Measurements from ENCODE around the gene FILIP1.
"Not testable (repeated sequence)": the region's sequence is repeated elsewhere in the genome, so short reads cannot be mapped to it uniquely, and the experiment has no call there.

FILIP1 gene

GRCh38 chr6:75424618-75425548 is 68.7 kb downstream of the FILIP1 start:
- H3K4me3 ChIP-seq (ENCODE audit: low read depth, low read length) = no peak overlapping the region

GRCh38 chr6:75423386-75423785 is 70.2 kb downstream of the FILIP1 start:
- no peak overlapping the region for H3K4me3 ChIP-seq (ENCODE audit: low read depth, low read length)

GRCh38 chr6:75422024-75422639 is 71.5 kb downstream of the FILIP1 start:
- H3K4me3 ChIP-seq (ENCODE audit: low read depth, low read length) = no peak overlapping the region

GRCh38 chr6:75421316-75422023 is 72.1 kb downstream of the FILIP1 start:
- no peak overlapping the region for H3K4me3 ChIP-seq (ENCODE audit: low read depth, low read length)

GRCh38 chr6:75419980-75420379 is 73.6 kb downstream of the FILIP1 start:
- no peak overlapping the region for H3K4me3 ChIP-seq (ENCODE audit: low read depth, low read length)

GRCh38 chr6:75419416-75419815 is 74.2 kb downstream of the FILIP1 start:
- H3K4me3 ChIP-seq (ENCODE audit: low read depth, low read length) = no peak overlapping the region

GRCh38 chr6:75418233-75418632 is 75.4 kb downstream of the FILIP1 start:
- no peak overlapping the region for H3K4me3 ChIP-seq (ENCODE audit: low read depth, low read length)

- H3K4me3 ChIP-seq (ENCODE audit: low read depth, low read length) = no peak overlapping the region
Observed at GRCh38 chr6:75416443-75416842, 77.2 kb downstream of the FILIP1 start.

GRCh38 chr6:75415804-75416203 is 77.8 kb downstream of the FILIP1 start:
- H3K4me3 ChIP-seq (ENCODE audit: low read depth, low read length) = no peak overlapping the region

GRCh38 chr6:75414445-75415021 is 79.1 kb downstream of the FILIP1 start:
- no peak overlapping the region for H3K4me3 ChIP-seq (ENCODE audit: low read depth, low read length)

GRCh38 chr6:75412969-75413662 is 80.5 kb downstream of the FILIP1 start:
- no peak overlapping the region for H3K4me3 ChIP-seq (ENCODE audit: low read depth, low read length)

- not testable (repeated sequence) for H3K4me3 ChIP-seq (ENCODE audit: low read depth, low read length)
Observed at GRCh38 chr6:75410564-75410963, 83.0 kb downstream of the FILIP1 start.

GRCh38 chr6:75409928-75410327 is 83.7 kb downstream of the FILIP1 start:
- H3K4me3 ChIP-seq (ENCODE audit: low read depth, low read length) = no peak overlapping the region

GRCh38 chr6:75409286-75409685 is 84.3 kb downstream of the FILIP1 start:
- no peak overlapping the region for H3K4me3 ChIP-seq (ENCODE audit: low read depth, low read length)

- no peak overlapping the region for H3K4me3 ChIP-seq (ENCODE audit: low read depth, low read length)
Observed at GRCh38 chr6:75403563-75404080, 90.0 kb downstream of the FILIP1 start.

GRCh38 chr6:75402296-75402695 is 91.3 kb downstream of the FILIP1 start:
- no peak overlapping the region for H3K4me3 ChIP-seq (ENCODE audit: low read depth, low read length)

GRCh38 chr6:75397656-75398465 is 95.7 kb downstream of the FILIP1 start:
- H3K4me3 ChIP-seq (ENCODE audit: low read depth, low read length) = no peak overlapping the region

GRCh38 chr6:75397171-75397570 is 96.4 kb downstream of the FILIP1 start:
- H3K4me3 ChIP-seq (ENCODE audit: low read depth, low read length) = no peak overlapping the region

- H3K4me3 ChIP-seq (ENCODE audit: low read depth, low read length) = no peak overlapping the region
Observed at GRCh38 chr6:75396005-75396800, 97.4 kb downstream of the FILIP1 start.

All from iPS-11a (cell line).